ENCODE data around the gene RDH8. TPM values are rescaled to one million over a fixed set of nuclear protein-coding genes. Genes with fewer than 3 reads are reported as not detected.

RDH8 gene, protein sequence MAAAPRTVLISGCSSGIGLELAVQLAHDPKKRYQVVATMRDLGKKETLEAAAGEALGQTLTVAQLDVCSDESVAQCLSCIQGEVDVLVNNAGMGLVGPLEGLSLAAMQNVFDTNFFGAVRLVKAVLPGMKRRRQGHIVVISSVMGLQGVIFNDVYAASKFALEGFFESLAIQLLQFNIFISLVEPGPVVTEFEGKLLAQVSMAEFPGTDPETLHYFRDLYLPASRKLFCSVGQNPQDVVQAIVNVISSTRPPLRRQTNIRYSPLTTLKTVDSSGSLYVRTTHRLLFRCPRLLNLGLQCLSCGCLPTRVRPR
- polyA plus RNA-seq (not detected in 3 replicates), polyA minus RNA-seq (not detected in 3 replicates)
- polyA plus RNA-seq (2011; ENCODE audit: low read depth) = not detected
- polyA plus RNA-seq (2011; cell fraction: cytosol; rRNA removed) = not detected in 2 replicates
- not detected in 2 replicates for polyA plus RNA-seq (2011; cell fraction: nucleus; rRNA removed)
- polyA plus RNA-seq (2012; ENCODE audit: low replicate concordance) = not detected in 2 replicates
- not detected for polyA minus RNA-seq (2011; cell fraction: cytosol; rRNA and poly(A)+ RNA removed)
- polyA minus RNA-seq (2011; cell fraction: nucleus; rRNA and poly(A)+ RNA removed) = not detected in 2 replicates

DNA sequence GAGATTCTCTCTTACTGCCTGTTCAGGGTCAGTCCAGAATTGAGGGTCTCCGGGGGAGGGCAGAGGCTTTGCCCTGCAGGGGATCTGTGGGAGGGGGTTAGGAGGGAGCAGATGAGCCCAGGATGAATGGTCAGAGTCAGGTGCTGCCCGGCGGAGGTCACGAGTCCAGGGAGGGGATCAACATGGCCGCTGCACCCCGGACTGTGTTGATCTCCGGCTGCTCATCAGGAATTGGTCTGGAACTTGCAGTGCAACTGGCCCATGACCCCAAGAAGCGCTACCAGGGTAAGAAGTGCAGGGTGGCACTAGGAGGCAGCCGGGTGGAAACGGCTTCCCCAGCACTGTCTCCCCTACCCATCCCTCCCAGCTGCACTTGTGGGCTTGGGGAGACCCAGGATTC lies at the start of gene RDH8:
Gene RDH8 (plus strand): TSS at position 168 of the 400 bp plus-strand sequence. CDS start 15 bp downstream, at position 183.
- H3K27me3 ChIP-seq (ENCODE audit: control insufficient read depth, extremely low read depth, insufficient read depth, low read length) = no peaks in the 10 kb centered on the region
- H3K4me3 ChIP-seq (ENCODE audit: control insufficient read depth in 2 of 3, extremely low read depth in 1 of 3, insufficient read depth in 2 of 3, low read depth in 1 of 3, low read length in 3 of 3) = no peak within 1 kb of the TSS
- no peak for TF ChIP-seq EZH2 (IDR thresholded peaks at IDR 0.05; ENCODE audit: low read length)
- TF ChIP-seq, protein P1, sequence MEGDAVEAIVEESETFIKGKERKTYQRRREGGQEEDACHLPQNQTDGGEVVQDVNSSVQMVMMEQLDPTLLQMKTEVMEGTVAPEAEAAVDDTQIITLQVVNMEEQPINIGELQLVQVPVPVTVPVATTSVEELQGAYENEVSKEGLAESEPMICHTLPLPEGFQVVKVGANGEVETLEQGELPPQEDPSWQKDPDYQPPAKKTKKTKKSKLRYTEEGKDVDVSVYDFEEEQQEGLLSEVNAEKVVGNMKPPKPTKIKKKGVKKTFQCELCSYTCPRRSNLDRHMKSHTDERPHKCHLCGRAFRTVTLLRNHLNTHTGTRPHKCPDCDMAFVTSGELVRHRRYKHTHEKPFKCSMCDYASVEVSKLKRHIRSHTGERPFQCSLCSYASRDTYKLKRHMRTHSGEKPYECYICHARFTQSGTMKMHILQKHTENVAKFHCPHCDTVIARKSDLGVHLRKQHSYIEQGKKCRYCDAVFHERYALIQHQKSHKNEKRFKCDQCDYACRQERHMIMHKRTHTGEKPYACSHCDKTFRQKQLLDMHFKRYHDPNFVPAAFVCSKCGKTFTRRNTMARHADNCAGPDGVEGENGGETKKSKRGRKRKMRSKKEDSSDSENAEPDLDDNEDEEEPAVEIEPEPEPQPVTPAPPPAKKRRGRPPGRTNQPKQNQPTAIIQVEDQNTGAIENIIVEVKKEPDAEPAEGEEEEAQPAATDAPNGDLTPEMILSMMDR (optimal IDR thresholded peaks at IDR 0.05 in 1 of 3, IDR thresholded peaks at IDR 0.05 in 1 of 3, conservative IDR thresholded peaks at IDR 0.05 in 1 of 3; ENCODE audit: extremely low read depth in 1 of 3, insufficient read depth in 2 of 3, low read length in 3 of 3) = no peak
- H3K36me3 ChIP-seq (ENCODE audit: control insufficient read depth in 2 of 2, extremely low read depth in 1 of 2, insufficient read depth in 2 of 2, low read length in 2 of 2) = no peaks in the 10 kb centered on the region
- no peak within 1 kb of the TSS for H2AFZ ChIP-seq (ENCODE audit: control insufficient read depth, low read length)
- no peak within 1 kb of the TSS for H3K9ac ChIP-seq (ENCODE audit: control insufficient read depth, extremely low read depth, insufficient read depth, low read length)
- no peak within 1 kb of the TSS for H3K4me2 ChIP-seq (ENCODE audit: control insufficient read depth, extremely low read depth, insufficient read depth, low read depth, low read length)
- H3K27ac ChIP-seq (ENCODE audit: control insufficient read depth, insufficient read depth, low read length) = no peak within 1 kb of the TSS
- no peak for FAIRE-seq
- H3K4me1 ChIP-seq (ENCODE audit: control insufficient read depth, extremely low read depth, insufficient read depth, low read length) = peaks cover 14% of the 10 kb centered on the region
- no peaks in the 10 kb centered on the region for H3K9me3 ChIP-seq (ENCODE audit: control insufficient read depth, low read depth, low read length)
- H3K79me2 ChIP-seq (ENCODE audit: control insufficient read depth, insufficient read depth, low read length) = no peaks in the 10 kb centered on the region
- no peak for DNase-seq (ENCODE audit: low read depth, low spot score)
- dilution Hi-C loops (cut with MboI; ENCODE audit: extremely low pct_ligation_motif_present, low sequenced_read_pairs) = no loop called here
- peaks cover 3% of the 10 kb centered on the region for H4K20me1 ChIP-seq (ENCODE audit: control insufficient read depth, extremely low read depth, insufficient read depth, low read length)
- peaks cover 5% of the 10 kb centered on the region for H3K9me1 ChIP-seq (ENCODE audit: control insufficient read depth, extremely low read depth, insufficient read depth, low read length)

DNA sequence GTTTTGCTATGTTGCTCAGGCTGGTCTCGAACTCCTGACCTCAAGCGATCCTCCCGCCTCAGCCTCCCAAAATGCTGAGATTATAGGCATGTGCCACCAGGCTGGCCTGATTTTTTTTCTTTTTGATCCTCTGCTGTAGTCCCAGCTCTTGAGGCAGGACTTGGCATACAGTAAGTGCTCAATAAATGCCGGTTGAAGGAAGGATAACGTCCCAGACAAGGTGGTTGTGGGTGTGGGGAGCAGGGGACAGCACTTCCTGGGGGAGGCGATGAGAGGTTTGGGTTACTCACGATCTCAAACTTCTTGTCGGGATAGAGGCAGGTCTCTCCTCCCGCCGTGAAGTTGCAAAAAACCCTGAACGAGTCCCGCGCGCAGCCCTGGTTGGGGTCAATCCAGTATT lies 47.3 kb upstream of the RDH8 start:
- no peaks in the 10 kb centered on the region for H3K27me3 ChIP-seq (ENCODE audit: control insufficient read depth, extremely low read depth, insufficient read depth, low read length)
- dilution Hi-C loops (cut with MboI; ENCODE audit: extremely low pct_ligation_motif_present, low sequenced_read_pairs) = no loop called here
- no peak for DNase-seq (ENCODE audit: low read depth, low spot score)
- no peak overlapping the region for H3K27ac ChIP-seq (ENCODE audit: control insufficient read depth, insufficient read depth, low read length)
- no peaks in the 10 kb centered on the region for H4K20me1 ChIP-seq (ENCODE audit: control insufficient read depth, extremely low read depth, insufficient read depth, low read length)
- H3K4me1 ChIP-seq (ENCODE audit: control insufficient read depth, extremely low read depth, insufficient read depth, low read length) = no peaks in the 10 kb centered on the region
- H3K36me3 ChIP-seq (ENCODE audit: control insufficient read depth in 2 of 2, extremely low read depth in 1 of 2, insufficient read depth in 2 of 2, low read length in 2 of 2) = no peaks in the 10 kb centered on the region
- no peaks in the 10 kb centered on the region for H3K79me2 ChIP-seq (ENCODE audit: control insufficient read depth, insufficient read depth, low read length)
- no peak overlapping the region for H3K9ac ChIP-seq (ENCODE audit: control insufficient read depth, extremely low read depth, insufficient read depth, low read length)
- no peaks in the 10 kb centered on the region for H3K9me1 ChIP-seq (ENCODE audit: control insufficient read depth, extremely low read depth, insufficient read depth, low read length)
- H3K4me3 ChIP-seq (ENCODE audit: control insufficient read depth in 2 of 3, extremely low read depth in 1 of 3, insufficient read depth in 2 of 3, low read depth in 1 of 3, low read length in 3 of 3) = no peak overlapping the region
- no peak overlapping the region for H3K4me2 ChIP-seq (ENCODE audit: control insufficient read depth, extremely low read depth, insufficient read depth, low read depth, low read length)
- no peaks in the 10 kb centered on the region for H3K9me3 ChIP-seq (ENCODE audit: control insufficient read depth, low read depth, low read length)
- H2AFZ ChIP-seq (ENCODE audit: control insufficient read depth, low read length) = no peak overlapping the region
- TF ChIP-seq, protein P1 (optimal IDR thresholded peaks at IDR 0.05 in 1 of 3, IDR thresholded peaks at IDR 0.05 in 1 of 3, conservative IDR thresholded peaks at IDR 0.05 in 1 of 3; ENCODE audit: extremely low read depth in 1 of 3, insufficient read depth in 2 of 3, low read length in 3 of 3) = no peak
- TF ChIP-seq EZH2 (IDR thresholded peaks at IDR 0.05; ENCODE audit: low read length) = no peak
- FAIRE-seq = no peak

All from keratinocyte (primary cell).